Fibroblast of skin of left quadriceps (primary cell): ENCODE data around the gene UBE2H.

Experiments
- DNase-seq, 2 experiments: peaks; one replicate each; pipeline ENCODE4 v3.0.0-alpha.2; 2013; ENCODE audit warnings: low read depth in 2 of 2

The UBE2H gene

DNA sequence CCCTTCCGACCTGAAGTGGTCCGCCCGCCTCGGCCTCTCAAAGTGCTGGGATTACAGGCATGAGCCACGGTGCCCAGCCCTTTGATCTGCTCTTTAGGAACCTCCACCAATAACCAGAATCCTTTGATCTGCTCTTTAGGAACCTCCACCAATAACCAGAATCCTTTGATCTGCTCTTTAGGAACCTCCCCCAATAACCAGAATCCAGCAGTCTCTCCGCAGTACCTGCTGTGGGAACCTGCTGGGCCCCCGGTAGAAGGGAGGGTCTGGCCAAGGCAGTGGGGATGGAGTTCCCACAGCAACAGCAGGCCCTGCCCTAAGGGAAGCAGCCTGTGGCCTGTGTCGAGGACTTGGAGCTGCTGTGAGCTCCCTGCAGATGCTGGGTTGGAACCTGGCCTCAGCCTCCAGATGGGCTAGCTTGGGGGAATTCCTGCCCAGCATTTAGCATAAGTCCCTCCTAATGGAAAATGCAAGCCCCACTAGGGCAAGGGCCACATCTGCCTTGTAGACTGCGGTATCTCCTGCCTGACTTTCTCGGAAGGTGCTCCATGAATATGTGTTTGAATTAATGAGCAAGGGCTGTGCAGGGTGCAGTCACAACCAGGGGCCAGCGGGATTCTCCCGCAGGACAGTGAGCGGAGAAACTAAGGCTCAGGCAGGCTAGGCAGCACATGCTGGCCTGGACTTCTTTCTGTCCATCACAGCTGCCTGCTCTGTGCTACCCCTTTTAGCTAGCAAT is 165.8 kb downstream of the UBE2H start:
- DNase-seq = no peak

DNA sequence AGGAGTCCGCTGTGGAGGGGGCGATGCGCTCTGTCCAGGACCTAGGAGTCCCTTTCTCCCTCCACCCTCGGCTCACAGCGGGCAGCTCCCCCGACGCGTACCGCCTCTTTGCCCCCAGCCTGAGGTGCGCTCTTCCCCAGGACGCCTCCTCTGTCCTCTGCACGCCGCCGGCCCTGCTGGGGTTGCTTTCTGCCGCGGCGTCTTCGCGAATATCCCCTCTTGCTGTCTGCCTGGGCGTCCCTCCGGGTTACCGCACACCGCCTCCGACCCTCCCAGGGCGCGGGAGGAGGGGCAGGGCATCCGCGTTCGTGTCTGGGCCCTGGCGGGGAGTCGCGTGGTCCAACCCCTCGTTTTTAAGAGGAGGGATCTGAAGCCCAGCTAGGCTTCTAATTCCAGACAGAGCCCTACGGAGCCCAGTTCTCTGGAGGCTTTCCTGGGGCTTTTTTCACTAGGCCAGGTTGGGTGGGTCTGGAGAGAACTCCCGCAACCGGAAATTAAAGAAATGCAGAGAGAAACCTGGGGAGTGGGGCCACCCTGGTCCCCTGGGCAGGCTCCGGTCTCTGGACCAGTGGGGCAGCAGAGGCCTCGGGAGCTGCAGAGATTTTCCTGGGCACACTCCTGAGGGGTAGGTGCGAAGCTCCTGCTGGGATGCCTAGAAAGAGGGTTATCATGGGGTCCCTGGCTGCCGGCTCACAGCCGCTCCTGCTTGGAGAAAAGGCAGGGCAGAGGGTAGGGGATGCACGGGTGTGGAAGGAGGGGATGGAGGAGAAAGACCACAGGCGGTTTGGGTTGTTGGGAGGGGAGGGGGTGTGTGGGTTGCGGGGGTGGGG is 166.9 kb downstream of the UBE2H start:
- DNase-seq = no peak

DNA sequence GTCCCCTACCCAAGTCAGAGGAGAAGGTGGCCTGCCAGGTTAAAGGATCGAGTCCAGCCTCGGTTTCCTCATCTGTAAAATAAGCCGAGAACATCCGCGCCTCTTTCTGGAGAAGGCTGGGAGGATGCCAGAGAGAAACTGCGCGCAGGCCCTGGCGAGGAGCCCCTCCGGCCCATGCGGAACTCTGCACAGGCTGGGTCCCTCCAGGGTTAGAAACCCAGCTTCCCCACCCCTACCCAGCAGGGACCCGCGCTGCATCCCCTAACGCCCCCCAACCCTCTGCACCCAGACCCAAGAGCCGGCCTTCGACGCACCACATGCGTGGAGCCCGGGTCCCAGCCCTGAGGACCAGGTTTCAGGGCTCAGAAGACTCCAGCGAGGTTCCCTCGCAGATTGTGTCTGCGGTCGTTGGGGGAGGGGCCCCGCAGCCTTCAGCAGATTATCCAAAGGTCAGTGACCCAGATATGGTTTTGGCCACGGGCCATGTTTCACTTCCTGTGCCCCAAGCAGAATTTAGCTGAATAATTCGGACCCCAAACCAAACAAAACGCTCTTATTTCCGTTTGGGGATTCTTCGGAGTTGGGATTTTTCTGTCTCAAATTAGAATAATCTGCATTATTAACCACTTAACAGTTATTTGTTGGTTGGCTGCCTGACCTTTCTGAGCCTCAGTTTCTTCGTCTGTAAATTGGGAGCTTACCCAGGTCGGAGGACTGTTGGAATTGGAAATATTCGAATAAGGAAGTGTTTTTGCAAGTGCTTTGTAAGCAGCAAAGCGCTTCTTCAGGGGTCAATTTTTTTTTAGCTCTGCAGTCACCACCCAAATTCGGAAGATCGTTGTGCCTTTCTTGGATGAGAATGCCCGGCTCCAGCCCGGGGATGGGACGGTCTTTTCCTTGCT is 167.7 kb downstream of the UBE2H start:
- no peak for DNase-seq

DNA sequence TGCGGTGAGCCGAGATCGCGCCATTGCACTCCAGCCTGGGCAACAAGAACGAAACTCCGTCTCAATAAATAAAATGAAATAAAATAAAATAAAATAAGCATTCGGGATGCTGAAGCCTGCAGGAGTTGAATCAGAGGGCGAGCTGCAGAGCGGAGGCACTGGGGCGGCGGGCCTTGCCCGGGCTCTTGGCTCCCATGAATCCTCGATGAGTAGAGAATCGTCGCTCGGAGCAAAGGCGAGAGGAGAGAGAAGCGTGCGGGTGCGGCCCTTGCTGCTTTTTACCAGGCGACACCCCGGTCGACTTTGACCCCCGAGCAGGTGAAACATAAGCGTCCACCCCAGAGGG is 168.3 kb downstream of the UBE2H start:
- DNase-seq = no peak

DNA sequence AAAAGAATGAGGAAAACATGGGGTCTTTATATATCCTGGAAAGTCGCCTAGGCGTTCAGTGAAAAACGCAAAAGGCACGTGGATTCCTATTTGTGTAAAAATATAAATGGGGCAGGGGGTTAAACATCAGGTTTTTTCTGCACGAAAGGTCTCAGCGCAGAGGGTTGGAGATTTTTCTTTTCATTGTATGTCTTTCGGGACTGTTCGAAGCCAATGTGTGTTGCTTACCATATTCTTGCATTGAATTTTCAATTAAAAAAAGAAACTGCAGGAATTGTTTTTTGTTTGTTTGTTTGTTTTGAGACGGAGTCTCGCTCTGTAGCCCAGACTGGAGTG is 169.2 kb downstream of the UBE2H start:
- DNase-seq = no peak

DNA sequence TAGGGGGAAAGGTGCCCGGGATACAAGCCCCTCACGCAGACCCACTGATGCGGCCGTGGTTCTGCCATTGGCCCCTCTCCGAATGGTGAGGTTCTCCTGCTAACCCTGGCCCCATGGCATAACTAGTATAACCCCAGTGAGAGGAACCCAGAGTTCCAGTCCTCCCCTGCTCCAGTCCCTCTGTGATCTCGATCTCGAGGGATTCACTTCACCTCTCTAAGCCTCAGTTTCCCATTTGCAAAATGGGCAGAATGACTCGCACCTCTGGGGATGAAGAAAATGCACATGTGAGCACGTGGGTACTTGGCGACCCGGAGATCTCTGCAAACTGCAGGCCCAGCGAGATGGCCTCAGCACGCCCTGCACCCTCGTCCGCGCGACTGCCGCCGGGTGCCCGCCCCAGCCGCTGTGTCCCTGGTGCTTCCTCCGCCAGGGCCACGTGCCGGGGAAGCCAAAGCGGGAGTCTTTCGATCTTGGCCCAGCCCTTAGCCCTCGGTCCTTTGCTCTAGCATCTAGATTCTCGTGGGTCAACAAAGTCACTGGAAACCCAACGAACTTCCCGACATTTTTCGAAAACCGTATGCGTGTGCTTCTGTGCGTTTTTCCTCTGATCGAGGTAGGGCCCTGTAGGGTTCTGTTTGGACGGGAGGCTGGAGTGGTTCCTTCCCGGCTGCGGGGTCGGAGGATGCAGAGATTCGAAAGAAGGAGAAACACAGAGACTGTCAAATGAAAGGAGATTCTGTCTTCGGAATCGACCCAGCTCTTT is 169.8 kb downstream of the UBE2H start:
- DNase-seq = no peak

DNA sequence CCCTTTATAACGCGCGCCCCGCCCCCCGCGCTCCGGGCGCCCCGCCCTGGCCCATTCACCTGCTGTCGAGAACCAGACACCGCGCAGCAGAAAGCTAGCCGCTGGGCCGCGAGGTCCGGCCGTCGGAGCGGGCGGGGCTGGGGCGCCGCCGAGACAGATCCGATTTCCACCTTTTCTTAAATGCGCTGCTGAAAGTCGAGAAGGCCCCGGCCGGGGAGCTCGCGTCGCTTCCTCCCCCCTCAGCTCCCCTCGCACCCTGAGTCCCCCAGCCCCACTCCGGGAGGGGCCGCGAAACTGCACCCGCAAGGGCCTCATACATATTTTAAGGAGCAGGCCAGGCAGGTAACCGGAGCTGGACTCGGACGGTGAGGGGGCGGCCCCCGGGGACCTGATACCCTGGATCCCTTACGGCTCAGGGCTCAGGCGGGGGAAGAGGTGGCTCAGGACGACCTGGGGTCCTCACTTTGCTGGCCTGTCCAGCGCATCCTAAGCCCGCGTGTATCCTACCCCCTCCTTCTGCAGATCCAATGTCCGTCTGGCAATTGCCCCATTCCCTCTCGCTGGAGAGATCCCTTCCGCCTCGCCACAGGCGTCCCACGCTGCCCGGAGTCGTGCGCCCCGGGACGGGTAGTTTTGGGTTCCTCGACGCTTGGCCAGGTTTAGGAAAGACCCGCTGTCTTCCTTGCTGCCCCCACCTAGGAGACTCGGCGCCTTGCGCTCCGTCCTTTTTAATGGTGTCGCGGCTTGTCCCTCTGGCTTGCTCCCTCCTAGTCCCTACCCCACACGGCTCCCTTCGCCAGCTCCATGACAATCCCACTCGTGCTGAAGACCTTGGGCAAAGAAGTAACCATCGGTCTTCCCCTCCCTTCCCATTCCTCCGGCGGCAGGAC is 170.6 kb downstream of the UBE2H start:
- no peak for DNase-seq

DNA sequence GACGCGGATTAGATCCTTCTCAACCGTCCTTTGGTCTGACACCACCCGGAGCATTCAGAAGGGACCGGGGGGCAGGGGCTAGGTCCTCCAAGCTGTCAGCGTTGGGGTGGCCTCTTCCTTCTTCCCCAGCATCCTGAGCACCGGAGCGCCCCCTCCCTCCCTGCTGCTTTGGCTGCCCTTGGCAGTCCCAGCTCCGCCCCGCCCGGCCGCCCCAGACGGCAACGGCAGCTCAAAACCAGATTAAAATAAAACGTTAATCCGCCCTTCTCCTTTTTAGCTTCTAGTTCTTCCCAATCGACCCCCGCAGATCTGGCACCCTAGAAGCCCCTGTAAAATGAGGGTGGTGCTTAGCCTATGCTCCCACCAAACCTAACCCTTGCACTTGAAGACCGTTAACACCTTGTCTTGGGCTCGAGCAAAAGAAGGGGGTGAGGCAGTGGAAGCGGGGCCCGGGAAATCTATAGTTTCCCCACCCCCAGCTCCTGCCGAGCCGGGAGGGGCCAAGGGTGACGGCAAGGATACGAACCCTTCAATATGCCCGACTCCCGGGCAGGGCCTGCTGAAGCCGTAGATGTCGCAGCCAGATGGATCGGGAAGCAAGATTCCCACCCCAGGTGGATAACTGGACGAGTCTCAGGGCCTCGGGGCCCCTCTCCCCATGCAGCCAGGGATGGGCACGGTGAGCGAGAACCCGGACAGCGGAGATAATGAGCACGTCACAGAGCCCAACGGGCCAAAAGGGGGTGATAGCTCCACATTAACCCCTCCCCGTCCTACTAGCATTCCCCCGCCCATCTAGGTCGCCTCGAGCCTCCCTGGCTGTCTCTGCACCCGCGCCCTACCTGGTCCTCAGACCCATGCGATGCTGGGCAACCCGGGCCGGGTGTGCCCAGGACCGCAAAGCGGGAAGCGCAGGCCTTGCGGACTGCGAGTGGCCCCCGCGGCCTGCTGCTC is 171.5 kb downstream of the UBE2H start:
- DNase-seq = no peak
